Osteoblast (primary cell): ENCODE data around the gene TCF7L2. TPM values are rescaled to one million over a fixed set of nuclear protein-coding genes. Genes with fewer than 3 reads are reported as not detected.

ENCODE experiments used
- DNase-seq: peaks from one replicate; pipeline ENCODE4 v3.0.0; 2011; ENCODE audit warnings: low spot score, mixed read lengths; ENCODE audit not compliant: insufficient read length; ENCODE audit errors: missing footprints
- H2AFZ ChIP-seq: 2 replicates; pipeline ENCODE4 v1.6.0; 2011; ENCODE audit warnings: mild to moderate bottlenecking, low read length
- H3K27ac ChIP-seq: 2 replicates; pipeline ENCODE4 v1.5.1; 2011; ENCODE audit warnings: mild to moderate bottlenecking, low read depth, low read length, moderate library complexity
- H3K27me3 ChIP-seq: 2 replicates; pipeline ENCODE4 v1.6.0; 2012; ENCODE audit warnings: mild to moderate bottlenecking, control low read depth, inconsistent platforms, low read length, moderate library complexity; ENCODE audit not compliant: insufficient read depth
- H3K36me3 ChIP-seq: 2 replicates; pipeline ENCODE4 v1.5.1; 2011; ENCODE audit warnings: mild to moderate bottlenecking, low read length, control low read depth, moderate library complexity; ENCODE audit not compliant: insufficient read depth
- H3K4me1 ChIP-seq: 2 replicates; pipeline ENCODE4 v1.5.1; 2011; ENCODE audit warnings: mild to moderate bottlenecking, low read length, control low read depth, moderate library complexity; ENCODE audit not compliant: insufficient read depth
- H3K4me2 ChIP-seq: 2 replicates; pipeline ENCODE4 v1.6.0; 2011; ENCODE audit warnings: mild to moderate bottlenecking, low read length; ENCODE audit not compliant: insufficient read depth
- H3K4me3 ChIP-seq: fragments of 200-600 bp; sonication (generic); 3 replicates; pipeline ENCODE4 v1.5.1; 2012; ENCODE audit warnings: mild to moderate bottlenecking, low read length, inconsistent platforms; ENCODE audit not compliant: insufficient read depth
- H3K79me2 ChIP-seq: 2 replicates; pipeline ENCODE4 v1.6.0; 2012; ENCODE audit warnings: mild to moderate bottlenecking, low read length, control low read depth, inconsistent platforms; ENCODE audit not compliant: insufficient read depth
- H3K9me3 ChIP-seq: 2 replicates; pipeline ENCODE4 v1.5.1; 2011; ENCODE audit warnings: low read depth, low read length, control low read depth
- H4K20me1 ChIP-seq: 2 replicates; pipeline ENCODE4 v1.6.0; 2012; ENCODE audit warnings: mild to moderate bottlenecking, low read length, control low read depth; ENCODE audit not compliant: insufficient read depth
- CTCF ChIP-seq: IDR thresholded peaks from 2 replicates; pipeline ENCODE4 v1.5.1; 2011; ENCODE audit warnings: mild to moderate bottlenecking, low read depth, low read length, moderate library complexity; ENCODE audit errors: extremely low read depth
- total RNA-seq: library from RNA; depleted of rRNA; stranded (reverse); fragments of >200 nt; gene quantifications from 2 replicates; pipeline ENCODE4 v1.2.3, GENCODE V29; 2012

Gene TCF7L2
- total RNA-seq, 1 donor: 9.0 TPM

GRCh38 chr10:113160641-113161040, 210.6 kb downstream of the TCF7L2 start:
- H3K36me3 ChIP-seq: peaks cover 14% of the 10 kb centered on the region
- H4K20me1 ChIP-seq: peaks cover 3% of the 10 kb centered on the region
- H3K79me2 ChIP-seq: no peaks in the 10 kb centered on the region
- no peaks in the 10 kb centered on the region for H3K4me1 ChIP-seq
- no peak overlapping the region for H3K4me3 ChIP-seq
- no peak overlapping the region for H3K4me2 ChIP-seq
- TF ChIP-seq CTCF: no peak
- no peak overlapping the region for H3K27ac ChIP-seq
- no peak overlapping the region for H2AFZ ChIP-seq
- no peaks in the 10 kb centered on the region for H3K27me3 ChIP-seq
- no peak for DNase-seq
- no peaks in the 10 kb centered on the region for H3K9me3 ChIP-seq

DNA sequence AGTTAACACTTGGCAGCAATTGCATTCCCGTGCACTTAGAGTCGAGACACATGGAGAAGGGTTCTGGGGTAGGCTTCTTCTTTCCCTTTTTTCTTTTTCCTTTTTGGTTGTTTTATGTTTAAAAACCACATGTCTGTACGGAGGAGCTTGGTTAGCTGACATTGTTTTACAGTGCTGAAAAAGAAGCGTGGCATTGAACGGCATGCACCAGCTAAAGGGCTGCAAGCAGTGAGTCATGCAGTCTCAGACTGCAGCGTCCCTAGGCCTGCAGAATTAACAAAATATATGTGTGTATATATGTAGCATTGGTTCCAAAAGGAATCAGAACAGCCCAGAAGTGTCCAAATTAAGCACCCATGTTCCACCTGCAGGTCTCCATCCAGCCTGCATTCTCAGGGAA, 211.0 kb downstream of the TCF7L2 start:
- peaks cover 3% of the 10 kb centered on the region for H4K20me1 ChIP-seq
- H3K4me3 ChIP-seq: no peak overlapping the region
- no peaks in the 10 kb centered on the region for H3K79me2 ChIP-seq

DNA sequence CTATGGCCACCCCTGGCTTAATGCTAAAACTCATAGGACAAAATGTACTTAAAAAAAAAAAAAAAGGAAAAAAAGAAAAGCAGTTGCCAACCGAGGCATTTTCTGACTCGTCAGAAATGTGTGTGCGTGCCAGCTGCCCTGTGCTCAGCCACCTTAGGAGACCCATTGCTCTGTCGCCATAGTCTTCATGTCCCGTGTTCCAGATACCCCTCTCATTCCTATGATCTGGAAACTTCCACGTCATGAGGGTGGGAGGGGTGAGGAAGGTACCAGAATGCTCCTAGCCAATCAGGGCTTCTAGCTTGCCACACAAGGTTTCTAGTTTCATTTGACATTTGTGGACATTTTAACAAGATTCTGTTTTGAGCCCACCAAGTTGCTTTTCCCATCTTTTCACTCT, 212.9 kb downstream of the TCF7L2 start:
- TF ChIP-seq CTCF: no peak
- Histone ChIP-seq H4K20me1 (peaks cover 3% of the 10 kb centered on the region), H3K4me3 (no peak overlapping the region), H2AFZ (no peak overlapping the region), H3K4me2 (no peak overlapping the region), H3K27me3 (no peaks in the 10 kb centered on the region), H3K27ac (no peak overlapping the region), H3K9me3 (no peaks in the 10 kb centered on the region), H3K36me3 (peaks cover 14% of the 10 kb centered on the region), H3K79me2 (no peaks in the 10 kb centered on the region), H3K4me1 (no peaks in the 10 kb centered on the region)
- DNase-seq: no peak

More for the DNA sequence above, 211.0 kb downstream of the TCF7L2 start:
- Histone ChIP-seq H3K9me3 (no peaks in the 10 kb centered on the region), H3K27me3 (no peaks in the 10 kb centered on the region), H3K4me1 (no peaks in the 10 kb centered on the region), H3K36me3 (peaks cover 14% of the 10 kb centered on the region), H3K27ac (no peak overlapping the region), H3K4me2 (no peak overlapping the region), H2AFZ (no peak overlapping the region)
- TF ChIP-seq CTCF: no peak
- DNase-seq: no peak

GRCh38 chr10:113165673-113166072, 215.6 kb downstream of the TCF7L2 start:
- no peak for DNase-seq
- no peaks in the 10 kb centered on the region for H3K79me2 ChIP-seq
- no peak for TF ChIP-seq CTCF
- H3K4me1 ChIP-seq: no peaks in the 10 kb centered on the region
- no peak overlapping the region for H2AFZ ChIP-seq
- H3K4me3 ChIP-seq: no peak overlapping the region
- H3K27me3 ChIP-seq: no peaks in the 10 kb centered on the region
- H3K27ac ChIP-seq: no peak overlapping the region
- H3K36me3 ChIP-seq: peaks cover 8% of the 10 kb centered on the region
- peaks cover 3% of the 10 kb centered on the region for H4K20me1 ChIP-seq
- no peak overlapping the region for H3K4me2 ChIP-seq
- no peaks in the 10 kb centered on the region for H3K9me3 ChIP-seq
